Smooth muscle cell of the brain vasculature (primary cell): Measurements from ENCODE around the gene ZNF383.
"Not testable (repeated sequence)": the region's sequence is repeated elsewhere in the genome, so short reads cannot be mapped to it uniquely, and the experiment has no call there.

Experiments
- DNase-seq: peaks from one replicate; pipeline ENCODE4 v3.0.0-alpha.2; 2012; ENCODE audit warnings: low read depth, low spot score

ZNF383 gene

DNA sequence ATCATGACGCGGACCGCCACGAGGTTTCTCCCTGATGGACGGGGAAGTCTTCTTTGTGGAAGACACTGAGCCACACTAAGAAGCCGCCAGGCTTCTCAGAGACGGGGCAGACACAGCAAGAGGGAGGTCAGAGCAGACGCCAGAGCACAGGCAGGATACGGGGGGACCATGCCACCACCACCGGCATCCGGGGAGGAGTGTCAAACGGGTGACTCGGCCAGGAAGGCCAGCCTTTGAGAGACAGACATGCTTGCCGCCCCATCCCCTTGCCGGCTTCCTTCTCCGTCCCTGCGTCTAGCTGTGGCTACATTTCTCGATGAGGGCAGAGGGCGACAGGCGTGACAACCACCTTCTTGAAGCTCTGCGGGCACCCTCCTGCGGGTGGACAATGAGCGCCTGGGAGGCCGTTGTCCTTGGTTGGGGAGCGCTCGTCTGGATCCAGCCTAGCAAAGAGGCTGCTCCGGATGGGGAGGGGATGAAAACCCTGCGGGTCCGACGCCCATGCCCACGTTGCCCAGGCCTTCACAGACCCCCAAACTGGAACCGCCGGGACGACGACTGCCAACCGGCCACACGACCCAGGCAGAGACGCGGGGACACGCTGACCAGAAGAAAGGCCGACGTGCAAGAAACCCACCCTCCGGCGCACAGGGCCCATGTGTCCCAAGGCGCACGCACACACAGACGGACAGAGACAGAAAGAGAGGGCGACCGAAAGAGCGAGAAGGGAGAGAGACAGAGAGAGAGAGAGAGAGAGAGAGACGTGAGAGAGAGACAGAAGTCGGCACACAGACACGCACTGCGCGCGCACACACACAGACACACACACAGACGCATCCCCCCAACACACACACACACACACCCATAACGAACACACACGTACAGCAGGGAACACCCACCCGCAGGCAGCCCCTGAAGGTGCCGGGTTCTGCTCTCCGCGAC lies 75.3 kb downstream of the ZNF383 start:
- not testable (repeated sequence) for DNase-seq

DNA sequence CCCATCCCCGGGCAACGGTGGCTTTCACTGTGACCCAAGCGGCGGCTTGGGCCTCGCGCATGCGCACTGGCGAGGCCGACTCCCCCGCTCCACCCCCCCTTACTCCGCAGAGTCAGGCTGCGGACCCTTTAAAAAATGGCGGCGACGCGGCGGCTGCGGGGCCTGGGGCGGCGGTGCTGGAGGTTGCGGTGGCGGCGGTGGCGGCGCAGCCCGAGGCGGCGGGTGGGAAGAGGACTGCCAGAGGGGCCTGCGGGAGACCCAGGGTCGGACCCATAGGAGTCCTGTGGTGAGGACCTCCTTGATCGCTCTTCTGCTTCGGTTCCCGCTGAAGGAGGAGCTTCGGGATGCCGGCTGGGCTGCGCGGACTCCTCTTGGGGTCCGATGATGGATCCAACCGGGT lies 76.2 kb downstream of the ZNF383 start:
- not testable (repeated sequence) for DNase-seq
